Astrocyte (in vitro differentiated cells and primary cell): Measurements from ENCODE around the gene CFAP161.

Source experiments
- EZH2 ChIP-seq: IDR thresholded peaks from 2 replicates; pipeline ENCODE4 v1.6.1; 2012; ENCODE audit warnings: mild to moderate bottlenecking, low read length, inconsistent platforms; ENCODE audit not compliant: insufficient read depth
- TF ChIP-seq, protein P1 (sequence below): IDR thresholded peaks from 2 replicates; pipeline ENCODE4 v1.5.1; 2011; ENCODE audit warnings: low read depth, mild to moderate bottlenecking, inconsistent platforms, low read length, moderate library complexity; ENCODE audit not compliant: insufficient read depth

DNA sequence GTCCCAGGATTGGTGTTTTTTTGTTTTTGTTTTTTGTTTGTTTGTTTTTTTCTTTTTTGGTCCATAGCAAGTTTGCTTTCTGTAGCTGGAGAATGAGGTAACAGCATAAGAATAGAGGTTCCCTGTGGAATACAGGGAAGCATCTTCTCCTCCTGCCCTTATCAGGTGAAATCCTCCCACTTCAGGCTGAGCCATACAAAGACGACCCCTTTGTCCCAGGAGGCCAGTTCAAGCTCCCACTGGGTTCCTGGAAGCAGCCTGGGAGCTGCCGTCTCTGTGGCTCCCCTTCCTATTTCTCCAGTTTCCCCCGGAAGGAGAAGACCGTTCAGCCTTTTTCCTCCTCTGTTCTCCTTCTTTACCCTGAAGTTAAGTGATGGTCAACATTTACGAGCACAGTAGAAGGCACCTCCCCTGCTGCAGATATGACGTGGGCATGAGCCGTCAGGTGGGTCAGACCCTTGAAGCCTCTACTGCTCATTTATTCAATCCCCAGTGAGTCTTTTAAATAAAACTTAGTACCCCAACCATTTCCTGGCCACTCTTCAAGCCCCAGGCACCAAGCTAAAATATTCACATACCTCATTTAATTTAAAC lies 63.7 kb downstream of the CFAP161 start:
- TF ChIP-seq, protein P1, sequence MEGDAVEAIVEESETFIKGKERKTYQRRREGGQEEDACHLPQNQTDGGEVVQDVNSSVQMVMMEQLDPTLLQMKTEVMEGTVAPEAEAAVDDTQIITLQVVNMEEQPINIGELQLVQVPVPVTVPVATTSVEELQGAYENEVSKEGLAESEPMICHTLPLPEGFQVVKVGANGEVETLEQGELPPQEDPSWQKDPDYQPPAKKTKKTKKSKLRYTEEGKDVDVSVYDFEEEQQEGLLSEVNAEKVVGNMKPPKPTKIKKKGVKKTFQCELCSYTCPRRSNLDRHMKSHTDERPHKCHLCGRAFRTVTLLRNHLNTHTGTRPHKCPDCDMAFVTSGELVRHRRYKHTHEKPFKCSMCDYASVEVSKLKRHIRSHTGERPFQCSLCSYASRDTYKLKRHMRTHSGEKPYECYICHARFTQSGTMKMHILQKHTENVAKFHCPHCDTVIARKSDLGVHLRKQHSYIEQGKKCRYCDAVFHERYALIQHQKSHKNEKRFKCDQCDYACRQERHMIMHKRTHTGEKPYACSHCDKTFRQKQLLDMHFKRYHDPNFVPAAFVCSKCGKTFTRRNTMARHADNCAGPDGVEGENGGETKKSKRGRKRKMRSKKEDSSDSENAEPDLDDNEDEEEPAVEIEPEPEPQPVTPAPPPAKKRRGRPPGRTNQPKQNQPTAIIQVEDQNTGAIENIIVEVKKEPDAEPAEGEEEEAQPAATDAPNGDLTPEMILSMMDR = no peak
- TF ChIP-seq EZH2 = no peak
